Measurements from ENCODE around the gene AATF. TPM values are rescaled to one million over a fixed set of nuclear protein-coding genes. Genes with fewer than 3 reads are reported as not detected.

The AATF gene
- total and polyA plus RNA-seq, 2 experiments from 2014 or later: 35.6 to 48.1 TPM

GRCh38 chr17:37024181-37024637, 75.5 kb downstream of the AATF start:
- H2AFZ ChIP-seq: no peak overlapping the region
- in situ Hi-C loops (cut with MboI): no loop called here
- H3K4me3 ChIP-seq: no peak overlapping the region
- H3K9me2 ChIP-seq (ENCODE audit: insufficient read depth): no peaks in the 10 kb centered on the region
- H3K36me3 ChIP-seq (ENCODE audit: low read depth): peaks cover 10% of the 10 kb centered on the region; the same call in 1 of the 2 replicates
- H3K27me3 ChIP-seq (replicated peaks; ENCODE audit: insufficient read depth): no peaks in the 10 kb centered on the region
- no peak overlapping the region for H3K9ac ChIP-seq
- TF ChIP-seq EZH2 (IDR thresholded peaks at IDR 0.05; ENCODE audit: insufficient read depth, poor library complexity, severe bottlenecking) (no peak), EZH2phosphoT487 (IDR thresholded peaks at IDR 0.05; ENCODE audit: insufficient read depth, low read depth) (no peak)
- WGBS, 2 experiments (ENCODE audit: low coverage in 1 of 2, low lambda C conversion rate in 2 of 2, missing lambda C conversion rate in 2 of 2): 53 to 54% methylated on average over 3 of the region's 3 CpGs
- no peaks in the 10 kb centered on the region for H3K4me1 ChIP-seq (ENCODE audit: insufficient read depth)
- H3K27ac ChIP-seq: no peak overlapping the region
- no peaks in the 10 kb centered on the region for H3K9me3 ChIP-seq (ENCODE audit: low read depth)
- no peaks in the 10 kb centered on the region for H4K20me1 ChIP-seq (ENCODE audit: insufficient read depth)
- H3K4me2 ChIP-seq (ENCODE audit: unreplicated experiment): no peak overlapping the region
- no peaks in the 10 kb centered on the region for H3K79me2 ChIP-seq (ENCODE audit: insufficient read depth)
- H3F3A ChIP-seq (ENCODE audit: insufficient read depth): no peaks in the 10 kb centered on the region
- DNase-seq: no peak

GRCh38 chr17:37025238-37025637, 76.5 kb downstream of the AATF start:
- no peaks in the 10 kb centered on the region for H3F3A ChIP-seq (ENCODE audit: insufficient read depth)
- in situ Hi-C loops (cut with MboI): no loop called here
- WGBS, 2 experiments (ENCODE audit: low coverage in 1 of 2, low lambda C conversion rate in 2 of 2, missing lambda C conversion rate in 2 of 2): 81 to 89% methylated on average over 8 of the region's 8 CpGs
- H3K4me1 ChIP-seq (ENCODE audit: insufficient read depth): no peaks in the 10 kb centered on the region
- H3K36me3 ChIP-seq (ENCODE audit: low read depth): peaks cover 10% of the 10 kb centered on the region; the same call in 1 of the 2 replicates
- no peaks in the 10 kb centered on the region for H3K79me2 ChIP-seq (ENCODE audit: insufficient read depth)
- no peak for DNase-seq
- no peak overlapping the region for H3K4me2 ChIP-seq (ENCODE audit: unreplicated experiment)
- H3K4me3 ChIP-seq: no peak overlapping the region
- H3K9ac ChIP-seq: no peak overlapping the region
- TF ChIP-seq EZH2phosphoT487 (IDR thresholded peaks at IDR 0.05; ENCODE audit: insufficient read depth, low read depth): no peak
- TF ChIP-seq EZH2 (IDR thresholded peaks at IDR 0.05; ENCODE audit: insufficient read depth, poor library complexity, severe bottlenecking): no peak
- H3K9me2 ChIP-seq (ENCODE audit: insufficient read depth): no peaks in the 10 kb centered on the region
- H3K9me3 ChIP-seq (ENCODE audit: low read depth): no peaks in the 10 kb centered on the region
- no peaks in the 10 kb centered on the region for H3K27me3 ChIP-seq (replicated peaks; ENCODE audit: insufficient read depth)
- H2AFZ ChIP-seq: no peak overlapping the region
- no peak overlapping the region for H3K27ac ChIP-seq
- H4K20me1 ChIP-seq (ENCODE audit: insufficient read depth): no peaks in the 10 kb centered on the region

DNA sequence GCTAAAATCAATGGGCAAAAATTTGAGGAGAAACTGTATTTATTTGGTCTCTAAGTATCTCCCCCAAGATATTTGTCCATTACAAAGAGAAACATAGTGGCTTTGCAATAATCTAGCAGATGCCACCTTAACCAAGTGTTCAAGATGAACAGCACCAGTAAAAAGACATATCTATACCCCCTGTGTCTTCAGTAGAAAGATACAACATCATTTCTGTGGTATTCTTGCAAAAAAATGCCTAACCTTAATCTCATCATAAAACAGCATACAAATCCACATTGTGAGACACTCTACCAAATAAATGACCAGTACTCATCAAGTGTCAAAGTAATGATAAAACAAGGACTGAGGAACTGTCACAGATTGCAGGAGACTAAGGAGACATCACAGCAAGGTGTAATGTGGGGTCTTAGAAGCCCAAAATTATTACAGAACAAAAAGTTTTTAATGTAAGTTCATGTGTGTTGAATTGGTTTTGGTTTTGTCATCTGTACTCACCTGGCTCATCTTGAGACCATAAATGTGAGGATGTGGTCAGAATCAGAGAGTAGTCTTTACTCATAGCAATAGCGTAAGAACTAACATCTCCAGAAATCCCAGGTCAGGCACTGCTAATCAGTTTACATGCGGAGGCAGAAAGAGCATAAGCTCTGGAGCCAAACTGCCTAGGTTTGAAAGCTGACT, 77.2 kb downstream of the AATF start:
- Histone ChIP-seq H3F3A (ENCODE audit: insufficient read depth) (no peaks in the 10 kb centered on the region), H3K9ac (no peak overlapping the region), H3K27ac (no peak overlapping the region), H3K4me3 (no peak overlapping the region), H3K9me3 (ENCODE audit: low read depth) (no peaks in the 10 kb centered on the region), H3K36me3 (ENCODE audit: low read depth) (peaks cover 10% of the 10 kb centered on the region; the same call in 1 of the 2 replicates), H4K20me1 (ENCODE audit: insufficient read depth) (no peaks in the 10 kb centered on the region), H3K4me2 (ENCODE audit: unreplicated experiment) (no peak overlapping the region), H2AFZ (no peak overlapping the region), H3K9me2 (ENCODE audit: insufficient read depth) (no peaks in the 10 kb centered on the region), H3K27me3 (replicated peaks; ENCODE audit: insufficient read depth) (no peaks in the 10 kb centered on the region), H3K4me1 (ENCODE audit: insufficient read depth) (no peaks in the 10 kb centered on the region), H3K79me2 (ENCODE audit: insufficient read depth) (no peaks in the 10 kb centered on the region)
- DNase-seq: no peak
- TF ChIP-seq EZH2 (IDR thresholded peaks at IDR 0.05; ENCODE audit: insufficient read depth, poor library complexity, severe bottlenecking) (no peak), EZH2phosphoT487 (IDR thresholded peaks at IDR 0.05; ENCODE audit: insufficient read depth, low read depth) (no peak)
- in situ Hi-C loops (cut with MboI): no loop called here
- 98% methylated on average over 2 of the region's 2 CpGs for WGBS, 2 experiments (ENCODE audit: low coverage in 1 of 2, low lambda C conversion rate in 2 of 2, missing lambda C conversion rate in 2 of 2)

DNA sequence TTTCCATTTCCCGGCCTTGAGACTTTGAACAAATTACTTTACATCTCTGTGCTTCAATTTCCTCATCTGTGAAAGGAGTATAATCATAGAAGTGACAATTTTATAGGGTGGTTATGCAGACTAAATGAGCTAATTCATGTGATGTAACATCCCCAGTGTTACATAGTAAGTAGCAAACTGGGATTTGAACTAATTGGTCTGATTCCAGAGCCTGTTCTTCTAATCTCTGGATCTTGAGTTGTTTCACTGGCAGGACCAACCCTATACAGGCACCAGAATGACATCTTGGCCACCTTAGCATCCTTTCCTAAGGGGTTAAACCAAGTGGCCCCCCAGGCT, 77.7 kb downstream of the AATF start:
- WGBS, 2 experiments (ENCODE audit: low coverage in 1 of 2, low lambda C conversion rate in 2 of 2, missing lambda C conversion rate in 2 of 2): 97 to 100% methylated on average over 1 of the region's 1 CpG

More for the DNA sequence above, 77.7 kb downstream of the AATF start:
- no peaks in the 10 kb centered on the region for H3K4me1 ChIP-seq (ENCODE audit: insufficient read depth)
- no peak overlapping the region for H3K4me2 ChIP-seq (ENCODE audit: unreplicated experiment)
- no peaks in the 10 kb centered on the region for H4K20me1 ChIP-seq (ENCODE audit: insufficient read depth)
- H3K79me2 ChIP-seq (ENCODE audit: insufficient read depth): no peaks in the 10 kb centered on the region
- no peak overlapping the region for H2AFZ ChIP-seq
- in situ Hi-C loops (cut with MboI): no loop called here
- no peak overlapping the region for H3K4me3 ChIP-seq
- no peak overlapping the region for H3K9ac ChIP-seq
- no peaks in the 10 kb centered on the region for H3K27me3 ChIP-seq (replicated peaks; ENCODE audit: insufficient read depth)
- peaks cover 10% of the 10 kb centered on the region; the same call in 1 of the 2 replicates for H3K36me3 ChIP-seq (ENCODE audit: low read depth)
- no peaks in the 10 kb centered on the region for H3K9me3 ChIP-seq (ENCODE audit: low read depth)
- no peak overlapping the region for H3K27ac ChIP-seq
- DNase-seq: no peak
- H3F3A ChIP-seq (ENCODE audit: insufficient read depth): no peaks in the 10 kb centered on the region
- no peaks in the 10 kb centered on the region for H3K9me2 ChIP-seq (ENCODE audit: insufficient read depth)
- TF ChIP-seq EZH2 (IDR thresholded peaks at IDR 0.05; ENCODE audit: insufficient read depth, poor library complexity, severe bottlenecking) (no peak), EZH2phosphoT487 (IDR thresholded peaks at IDR 0.05; ENCODE audit: insufficient read depth, low read depth) (no peak)
